Eye (tissue), 1 donor: ENCODE results near the gene NCK2.
"Not testable (repeated sequence)": the region's sequence is repeated elsewhere in the genome, so short reads cannot be mapped to it uniquely, and the experiment has no call there.

ENCODE experiments used
- DNase-seq: peaks from one replicate; pipeline ENCODE4 v3.0.0-alpha.2; 2015

Gene NCK2

GRCh38 chr2:105756865-105757264 is 12.2 kb downstream of the NCK2 start:
- DNase-seq: not testable (repeated sequence)

GRCh38 chr2:105757433-105757832 is 12.7 kb downstream of the NCK2 start:
- DNase-seq: no peak

- no peak for DNase-seq
These were observed 15.5 kb downstream of the NCK2 start for GRCh38 chr2:105760191-105760590.

- no peak for DNase-seq
These were observed 16.1 kb downstream of the NCK2 start for GRCh38 chr2:105760639-105761337.

- DNase-seq: peak; percentile 70
These were observed 17.3 kb downstream of the NCK2 start for GRCh38 chr2:105761931-105762515.

GRCh38 chr2:105763076-105763475 is 18.4 kb downstream of the NCK2 start:
- no peak for DNase-seq

- DNase-seq: no peak
These were observed 19.3 kb downstream of the NCK2 start for GRCh38 chr2:105764059-105764458.

GRCh38 chr2:105765415-105766299 is 20.9 kb downstream of the NCK2 start:
- no peak for DNase-seq

- no peak for DNase-seq
These were observed 21.7 kb downstream of the NCK2 start for GRCh38 chr2:105766300-105766866.

- no peak for DNase-seq
These were observed 23.5 kb downstream of the NCK2 start for GRCh38 chr2:105768176-105768575.

GRCh38 chr2:105768961-105769452 is 24.3 kb downstream of the NCK2 start:
- no peak for DNase-seq

GRCh38 chr2:105769504-105769903 is 24.8 kb downstream of the NCK2 start:
- DNase-seq: no peak

- DNase-seq: no peak
These were observed 25.4 kb downstream of the NCK2 start for GRCh38 chr2:105770149-105770548.

- DNase-seq: not testable (repeated sequence)
These were observed 26.6 kb downstream of the NCK2 start for GRCh38 chr2:105771291-105771690.

GRCh38 chr2:105771836-105772235 is 27.1 kb downstream of the NCK2 start:
- peak; percentile 54 for DNase-seq

GRCh38 chr2:105772362-105772761 is 27.6 kb downstream of the NCK2 start:
- peak; percentile 27 for DNase-seq

- no peak for DNase-seq
These were observed 28.9 kb downstream of the NCK2 start for GRCh38 chr2:105773568-105773967.

GRCh38 chr2:105774781-105775337 is 30.1 kb downstream of the NCK2 start:
- no peak for DNase-seq

GRCh38 chr2:105775809-105776559 is 31.3 kb downstream of the NCK2 start:
- DNase-seq: no peak

GRCh38 chr2:105776560-105776928 is 31.8 kb downstream of the NCK2 start:
- DNase-seq: no peak

- no peak for DNase-seq
These were observed 32.3 kb downstream of the NCK2 start for GRCh38 chr2:105777031-105777482.

- no peak for DNase-seq
These were observed 32.9 kb downstream of the NCK2 start for GRCh38 chr2:105777506-105778055.
